HG03457 (cell line): ENCODE measurements around the gene ZNF146.
"Not testable (repeated sequence)": the region's sequence is repeated elsewhere in the genome, so short reads cannot be mapped to it uniquely, and the experiment has no call there.

Experiments used
- ATAC-seq: cut with Tn5 transposase; IDR thresholded peaks from one replicate; pipeline ENCODE4 v1.9.1; 2021; ENCODE audit warnings: moderate number of reproducible peaks; ENCODE audit not compliant: unreplicated experiment

Gene ZNF146

GRCh38 chr19:36233626-36234025, 18.7 kb downstream of the ZNF146 start:
- not testable (repeated sequence) for ATAC-seq

DNA sequence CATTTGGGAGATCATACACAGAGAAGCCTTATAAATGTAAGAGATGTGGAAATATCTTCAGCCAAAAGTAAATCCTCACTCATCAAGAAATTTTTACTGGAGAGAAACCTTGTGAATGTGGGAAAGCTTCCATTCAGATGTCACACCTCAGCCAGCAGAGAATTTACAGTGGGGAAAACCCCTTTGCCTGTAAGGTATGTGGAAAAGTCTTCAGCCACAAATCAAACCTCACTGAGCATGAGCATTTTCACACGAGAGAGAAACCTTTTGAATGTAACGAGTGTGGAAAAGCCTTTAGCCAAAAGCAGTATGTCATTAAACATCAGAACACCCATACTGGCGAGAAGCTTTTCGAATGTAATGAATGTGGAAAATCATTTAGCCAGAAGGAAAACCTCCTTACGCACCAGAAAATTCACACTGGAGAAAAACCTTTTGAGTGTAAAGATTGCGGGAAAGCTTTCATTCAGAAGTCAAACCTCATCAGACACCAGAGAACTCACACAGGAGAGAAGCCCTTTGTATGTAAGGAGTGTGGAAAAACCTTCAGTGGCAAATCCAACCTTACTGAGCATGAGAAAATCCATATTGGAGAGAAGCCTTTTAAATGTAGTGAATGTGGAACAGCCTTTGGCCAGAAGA, 21.5 kb downstream of the ZNF146 start:
- ATAC-seq: no peak

GRCh38 chr19:36236946-36237310, 22.0 kb downstream of the ZNF146 start:
- ATAC-seq: no peak

- ATAC-seq: no peak
These were observed 29.2 kb downstream of the ZNF146 start for GRCh38 chr19:36244066-36244465.

GRCh38 chr19:36245210-36246005, 30.5 kb downstream of the ZNF146 start:
- no peak for ATAC-seq

DNA sequence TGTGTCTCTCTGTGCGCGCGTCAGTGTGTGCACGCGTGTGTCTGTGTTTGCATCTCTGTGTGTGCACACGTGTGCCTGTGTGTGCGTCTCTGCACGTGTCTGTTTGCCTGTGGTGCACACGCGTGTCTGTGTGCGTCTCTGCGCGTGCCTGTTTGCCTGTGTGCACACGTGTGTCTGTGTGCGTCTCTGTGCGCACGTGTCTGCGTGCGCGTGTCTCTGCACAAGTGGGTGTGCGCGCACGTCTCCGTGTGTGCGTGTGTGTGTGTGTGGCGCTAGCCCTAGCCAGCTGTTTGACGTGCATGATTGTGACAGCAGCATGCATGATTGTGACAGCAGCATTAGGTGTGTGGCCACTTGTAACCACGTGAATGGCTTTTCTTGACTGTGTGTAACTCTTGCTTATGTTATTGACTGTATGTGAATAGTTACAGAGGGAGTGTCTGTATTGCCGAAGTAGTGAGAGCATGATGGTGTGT, 31.1 kb downstream of the ZNF146 start:
- no peak for ATAC-seq

- ATAC-seq: no peak
These were observed 37.1 kb downstream of the ZNF146 start for GRCh38 chr19:36252047-36252446.

DNA sequence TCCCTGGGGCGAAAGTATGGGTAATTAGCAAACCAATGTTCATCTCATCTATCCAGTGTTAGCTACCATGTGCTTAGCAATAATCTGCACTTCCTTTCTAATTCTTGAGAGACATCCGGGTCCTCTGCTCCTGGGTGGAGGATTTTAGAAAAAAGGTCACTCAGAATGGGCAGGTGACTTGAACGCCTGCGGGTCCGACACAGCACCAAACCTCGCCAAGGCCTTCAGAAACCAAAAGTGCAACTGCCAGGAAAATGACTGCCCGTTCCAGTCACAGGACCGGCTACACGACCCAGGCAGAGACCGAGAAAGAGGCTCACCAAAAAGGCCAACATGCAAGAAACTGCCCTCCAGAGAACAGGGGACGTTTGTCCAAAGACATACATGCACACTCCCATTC, 39.9 kb downstream of the ZNF146 start:
- no peak for ATAC-seq

GRCh38 chr19:36255316-36255715, 40.4 kb downstream of the ZNF146 start:
- ATAC-seq: no peak

DNA sequence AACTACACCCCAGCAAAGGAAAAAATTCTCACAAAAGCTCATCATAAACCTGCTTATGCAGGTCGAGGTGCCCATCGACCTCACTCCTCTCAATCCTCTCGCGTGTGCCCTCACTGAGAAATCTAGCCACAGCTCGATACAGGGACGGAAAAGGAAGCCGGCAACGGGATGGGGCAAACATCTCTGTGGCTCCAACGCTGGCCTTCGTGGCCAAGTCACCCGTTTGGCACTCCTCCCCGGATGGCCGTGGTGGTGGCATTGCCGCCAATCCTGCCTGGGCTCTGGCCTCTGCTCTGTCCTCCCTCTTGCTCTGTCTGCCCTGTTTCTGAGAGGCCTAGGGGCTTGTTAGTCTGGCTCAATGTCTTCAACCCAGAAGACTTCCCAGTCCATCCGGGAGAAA, 41.2 kb downstream of the ZNF146 start:
- ATAC-seq: no peak

GRCh38 chr19:36256853-36257519, 42.1 kb downstream of the ZNF146 start:
- no peak for ATAC-seq

DNA sequence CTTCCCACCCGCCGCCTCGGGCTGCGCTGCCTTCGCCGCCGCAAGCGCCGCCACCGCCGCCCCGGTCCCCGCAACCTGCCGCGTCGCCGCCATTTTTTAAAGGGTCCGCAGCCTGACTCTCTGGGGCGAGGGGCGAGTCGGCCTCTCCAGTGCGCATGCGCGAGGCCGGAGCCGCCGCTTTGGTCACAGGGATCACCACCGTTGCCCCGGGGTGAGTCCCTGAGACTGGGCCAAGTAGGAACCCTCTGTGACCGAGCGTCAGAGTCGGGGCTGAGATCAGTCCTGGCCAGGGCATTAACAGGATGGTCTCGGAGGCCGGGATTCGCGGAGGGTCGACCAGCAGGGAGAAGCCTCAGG, 42.6 kb downstream of the ZNF146 start:
- ATAC-seq: no peak

GRCh38 chr19:36258028-36258875, 43.3 kb downstream of the ZNF146 start:
- ATAC-seq: no peak

GRCh38 chr19:36259211-36259610, 44.3 kb downstream of the ZNF146 start:
- no peak for ATAC-seq

DNA sequence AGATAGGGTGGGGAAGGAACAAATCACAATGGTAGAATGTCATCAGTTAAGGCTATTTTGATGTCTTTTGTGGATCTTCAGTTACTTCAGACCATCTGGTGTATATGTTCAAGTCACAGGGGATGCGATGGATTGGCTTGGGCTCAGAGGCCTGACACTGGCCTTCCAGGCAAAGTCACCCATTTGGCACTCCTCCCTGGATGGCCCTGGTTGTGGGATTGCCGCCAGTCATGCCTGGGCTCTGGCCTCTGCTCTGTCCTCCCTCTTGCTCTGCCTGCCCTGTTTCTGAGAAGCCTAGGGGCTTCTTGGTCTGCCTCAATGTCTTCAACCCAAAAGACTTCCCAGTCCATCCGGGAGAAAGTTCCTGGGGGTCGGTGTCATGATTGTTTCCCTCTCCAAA, 50.2 kb downstream of the ZNF146 start:
- no peak for ATAC-seq

DNA sequence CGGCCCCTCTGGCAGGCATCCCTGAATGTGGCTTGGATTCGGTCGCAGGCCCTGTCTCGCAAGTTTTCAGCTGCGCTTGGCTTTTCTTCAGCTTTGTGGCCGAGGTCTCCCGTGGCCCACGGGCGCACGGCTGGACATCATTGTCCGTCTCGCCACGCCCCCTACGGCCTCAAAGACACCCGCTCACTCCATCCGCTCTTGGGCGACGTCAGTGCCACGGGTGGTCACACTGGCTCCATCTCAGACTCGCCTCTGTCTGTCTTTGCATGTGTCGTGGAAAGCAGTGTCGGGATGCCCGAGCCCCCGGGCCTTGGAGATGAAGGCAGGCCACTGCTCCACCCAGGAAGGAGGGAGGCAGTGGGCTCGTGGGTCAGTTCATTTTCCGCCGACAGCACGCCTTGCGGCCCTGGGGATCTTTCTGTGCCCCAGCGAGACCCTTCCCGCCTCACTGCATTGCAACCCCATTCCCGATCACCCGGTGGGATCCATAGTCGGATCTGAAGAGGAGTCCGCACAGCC, 51.0 kb downstream of the ZNF146 start:
- ATAC-seq: no peak

- ATAC-seq: no peak
These were observed 51.6 kb downstream of the ZNF146 start for GRCh38 chr19:36266375-36266961.

- no peak for ATAC-seq
These were observed 52.3 kb downstream of the ZNF146 start for GRCh38 chr19:36267061-36267845.

DNA sequence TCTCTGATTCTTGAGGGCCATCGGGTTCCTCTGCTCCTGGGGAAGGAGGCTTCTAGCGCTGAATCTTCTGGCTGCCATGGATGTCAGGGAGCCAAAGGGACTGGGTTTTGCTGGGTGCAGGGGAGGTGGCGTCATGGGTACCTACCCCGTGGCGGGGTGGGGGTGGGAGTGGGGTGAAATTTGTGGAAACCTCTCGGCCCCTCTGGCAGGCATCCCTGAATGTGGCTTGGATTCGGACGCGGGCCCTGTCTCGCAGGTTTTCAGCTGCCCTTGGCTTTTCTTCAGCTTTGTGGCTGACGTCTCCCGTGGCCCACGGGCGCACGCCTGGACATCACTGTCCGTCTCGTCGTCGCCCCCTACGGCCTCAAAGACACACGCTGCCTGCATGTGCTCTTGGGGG, 53.2 kb downstream of the ZNF146 start:
- not testable (repeated sequence) for ATAC-seq

DNA sequence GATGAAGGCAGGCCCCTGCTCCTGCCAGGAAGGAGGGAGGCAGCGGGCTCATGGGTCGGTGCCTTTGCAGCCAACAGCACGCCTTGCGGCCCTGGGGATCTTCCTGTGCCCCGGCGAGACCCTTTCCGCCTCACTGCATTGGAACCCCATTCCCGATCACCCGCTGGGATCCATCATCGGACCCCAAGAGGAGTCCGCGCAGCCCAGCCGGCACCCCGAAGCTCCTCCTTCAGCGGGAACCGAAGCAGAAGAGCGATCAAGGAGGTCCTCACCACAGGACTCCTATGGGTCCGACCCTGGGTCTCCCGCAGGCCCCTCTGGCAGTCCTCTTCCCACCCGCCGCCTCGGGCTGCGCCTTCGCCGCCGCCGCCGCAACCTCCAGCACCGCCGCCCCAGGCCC, 53.7 kb downstream of the ZNF146 start:
- ATAC-seq: not testable (repeated sequence)
